ENCODE results near the gene TOMM34. TPM values are rescaled to one million over a fixed set of nuclear protein-coding genes. Genes with fewer than 3 reads are reported as not detected.

Gene TOMM34
- polyA plus RNA-seq, 1 donor from 2014 or later = 10.0 TPM

- H3K79me2 ChIP-seq (replicated peaks; ENCODE audit: insufficient read depth, low read length) = no peaks in the 10 kb centered on the region
- no peak overlapping the region for H2AFZ ChIP-seq (ENCODE audit: low read depth, low read length)
- no peak for TF ChIP-seq TAF1 (IDR thresholded peaks at IDR 0.05; ENCODE audit: low read depth)
- TF ChIP-seq MXI1 (conservative IDR thresholded peaks at IDR 0.05; ENCODE audit: poor library complexity, severe bottlenecking) = no peak
- no peak for TF ChIP-seq POLR2AphosphoS5 (IDR thresholded peaks at IDR 0.05)
- H3K4me3 ChIP-seq (ENCODE audit: low read length) = no peak overlapping the region
- H3K9me2 ChIP-seq (ENCODE audit: insufficient read depth, low read length) = no peaks in the 10 kb centered on the region
- no peak overlapping the region for H3K4me2 ChIP-seq (ENCODE audit: low read length)
- no peaks in the 10 kb centered on the region for H3K9me3 ChIP-seq (ENCODE audit: low read length)
- no peak overlapping the region for H3K27ac ChIP-seq (ENCODE audit: low read length)
- H3K27me3 ChIP-seq (ENCODE audit: insufficient read depth, low read depth, low read length) = no peaks in the 10 kb centered on the region
- no peak overlapping the region for H3K9ac ChIP-seq (ENCODE audit: low read length)
- H3F3A ChIP-seq (ENCODE audit: insufficient read depth, low read length, poor library complexity, severe bottlenecking) = no peaks in the 10 kb centered on the region
- H3K36me3 ChIP-seq (ENCODE audit: insufficient read depth, low read length) = no peaks in the 10 kb centered on the region
- no peaks in the 10 kb centered on the region for H4K20me1 ChIP-seq (ENCODE audit: insufficient read depth)
Measured at GRCh38 chr20:44911264-44911921, 48.8 kb downstream of the TOMM34 start.

GRCh38 chr20:44910690-44911262, 49.4 kb downstream of the TOMM34 start:
- Histone ChIP-seq H3K4me2 (ENCODE audit: low read length) (no peak overlapping the region), H3K4me3 (ENCODE audit: low read length) (peak overlapping the region; percentile 67), H3K27ac (ENCODE audit: low read length) (no peak overlapping the region), H2AFZ (ENCODE audit: low read depth, low read length) (no peak overlapping the region), H3K27me3 (ENCODE audit: insufficient read depth, low read depth, low read length) (no peaks in the 10 kb centered on the region), H3K9me2 (ENCODE audit: insufficient read depth, low read length) (no peaks in the 10 kb centered on the region), H3K79me2 (replicated peaks; ENCODE audit: insufficient read depth, low read length) (no peaks in the 10 kb centered on the region), H3K9ac (ENCODE audit: low read length) (peak overlapping the region; percentile 23), H3F3A (ENCODE audit: insufficient read depth, low read length, poor library complexity, severe bottlenecking) (no peaks in the 10 kb centered on the region), H3K36me3 (ENCODE audit: insufficient read depth, low read length) (no peaks in the 10 kb centered on the region), H4K20me1 (ENCODE audit: insufficient read depth) (no peaks in the 10 kb centered on the region), H3K9me3 (ENCODE audit: low read length) (no peaks in the 10 kb centered on the region)
- TF ChIP-seq POLR2AphosphoS5 (IDR thresholded peaks at IDR 0.05) (no peak), RAD21 (conservative IDR thresholded peaks at IDR 0.05) (no peak)

GRCh38 chr20:44909872-44910689, 50.1 kb downstream of the TOMM34 start, which contains the start of gene PABPC1L:
TSS of gene PABPC1L (plus strand) at chr20:44910060. CDS start at chr20:44910144, 84 bp downstream.
- Histone ChIP-seq H4K20me1 (ENCODE audit: insufficient read depth) (no peaks in the 10 kb centered on the region), H2AFZ (ENCODE audit: low read depth, low read length) (no peak within 1 kb of the TSS), H3K4me2 (ENCODE audit: low read length) (no peak within 1 kb of the TSS), H3K27me3 (ENCODE audit: insufficient read depth, low read depth, low read length) (no peaks in the 10 kb centered on the region), H3K79me2 (replicated peaks; ENCODE audit: insufficient read depth, low read length) (no peaks in the 10 kb centered on the region), H3K9ac (ENCODE audit: low read length) (peak within 1 kb of the TSS; percentile 23), H3K9me2 (ENCODE audit: insufficient read depth, low read length) (no peaks in the 10 kb centered on the region), H3K36me3 (ENCODE audit: insufficient read depth, low read length) (no peaks in the 10 kb centered on the region), H3K27ac (ENCODE audit: low read length) (no peak within 1 kb of the TSS), H3K4me3 (ENCODE audit: low read length) (peak within 1 kb of the TSS; percentile 67), H3F3A (ENCODE audit: insufficient read depth, low read length, poor library complexity, severe bottlenecking) (no peaks in the 10 kb centered on the region), H3K9me3 (ENCODE audit: low read length) (no peaks in the 10 kb centered on the region)
- TF ChIP-seq POLR2AphosphoS5 (IDR thresholded peaks at IDR 0.05) (peak; percentile 24), EP300 (conservative IDR thresholded peaks at IDR 0.05; ENCODE audit: poor library complexity, severe bottlenecking) (no peak), RAD21 (conservative IDR thresholded peaks at IDR 0.05) (no peak), MXI1 (conservative IDR thresholded peaks at IDR 0.05; ENCODE audit: poor library complexity, severe bottlenecking) (peak; percentile 28), SMC3 (conservative IDR thresholded peaks at IDR 0.05; ENCODE audit: poor library complexity) (no peak), TAF1 (IDR thresholded peaks at IDR 0.05; ENCODE audit: low read depth) (no peak), EZH2 (IDR thresholded peaks at IDR 0.05; ENCODE audit: borderline replicate concordance, insufficient read depth, low read length, poor library complexity, severe bottlenecking) (no peak)
- TF ChIP-seq, protein P1, sequence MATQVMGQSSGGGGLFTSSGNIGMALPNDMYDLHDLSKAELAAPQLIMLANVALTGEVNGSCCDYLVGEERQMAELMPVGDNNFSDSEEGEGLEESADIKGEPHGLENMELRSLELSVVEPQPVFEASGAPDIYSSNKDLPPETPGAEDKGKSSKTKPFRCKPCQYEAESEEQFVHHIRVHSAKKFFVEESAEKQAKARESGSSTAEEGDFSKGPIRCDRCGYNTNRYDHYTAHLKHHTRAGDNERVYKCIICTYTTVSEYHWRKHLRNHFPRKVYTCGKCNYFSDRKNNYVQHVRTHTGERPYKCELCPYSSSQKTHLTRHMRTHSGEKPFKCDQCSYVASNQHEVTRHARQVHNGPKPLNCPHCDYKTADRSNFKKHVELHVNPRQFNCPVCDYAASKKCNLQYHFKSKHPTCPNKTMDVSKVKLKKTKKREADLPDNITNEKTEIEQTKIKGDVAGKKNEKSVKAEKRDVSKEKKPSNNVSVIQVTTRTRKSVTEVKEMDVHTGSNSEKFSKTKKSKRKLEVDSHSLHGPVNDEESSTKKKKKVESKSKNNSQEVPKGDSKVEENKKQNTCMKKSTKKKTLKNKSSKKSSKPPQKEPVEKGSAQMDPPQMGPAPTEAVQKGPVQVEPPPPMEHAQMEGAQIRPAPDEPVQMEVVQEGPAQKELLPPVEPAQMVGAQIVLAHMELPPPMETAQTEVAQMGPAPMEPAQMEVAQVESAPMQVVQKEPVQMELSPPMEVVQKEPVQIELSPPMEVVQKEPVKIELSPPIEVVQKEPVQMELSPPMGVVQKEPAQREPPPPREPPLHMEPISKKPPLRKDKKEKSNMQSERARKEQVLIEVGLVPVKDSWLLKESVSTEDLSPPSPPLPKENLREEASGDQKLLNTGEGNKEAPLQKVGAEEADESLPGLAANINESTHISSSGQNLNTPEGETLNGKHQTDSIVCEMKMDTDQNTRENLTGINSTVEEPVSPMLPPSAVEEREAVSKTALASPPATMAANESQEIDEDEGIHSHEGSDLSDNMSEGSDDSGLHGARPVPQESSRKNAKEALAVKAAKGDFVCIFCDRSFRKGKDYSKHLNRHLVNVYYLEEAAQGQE (IDR thresholded peaks at IDR 0.05; ENCODE audit: borderline replicate concordance) = no peak
- TF ChIP-seq, protein P2, sequence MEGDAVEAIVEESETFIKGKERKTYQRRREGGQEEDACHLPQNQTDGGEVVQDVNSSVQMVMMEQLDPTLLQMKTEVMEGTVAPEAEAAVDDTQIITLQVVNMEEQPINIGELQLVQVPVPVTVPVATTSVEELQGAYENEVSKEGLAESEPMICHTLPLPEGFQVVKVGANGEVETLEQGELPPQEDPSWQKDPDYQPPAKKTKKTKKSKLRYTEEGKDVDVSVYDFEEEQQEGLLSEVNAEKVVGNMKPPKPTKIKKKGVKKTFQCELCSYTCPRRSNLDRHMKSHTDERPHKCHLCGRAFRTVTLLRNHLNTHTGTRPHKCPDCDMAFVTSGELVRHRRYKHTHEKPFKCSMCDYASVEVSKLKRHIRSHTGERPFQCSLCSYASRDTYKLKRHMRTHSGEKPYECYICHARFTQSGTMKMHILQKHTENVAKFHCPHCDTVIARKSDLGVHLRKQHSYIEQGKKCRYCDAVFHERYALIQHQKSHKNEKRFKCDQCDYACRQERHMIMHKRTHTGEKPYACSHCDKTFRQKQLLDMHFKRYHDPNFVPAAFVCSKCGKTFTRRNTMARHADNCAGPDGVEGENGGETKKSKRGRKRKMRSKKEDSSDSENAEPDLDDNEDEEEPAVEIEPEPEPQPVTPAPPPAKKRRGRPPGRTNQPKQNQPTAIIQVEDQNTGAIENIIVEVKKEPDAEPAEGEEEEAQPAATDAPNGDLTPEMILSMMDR (IDR thresholded peaks at IDR 0.05; ENCODE audit: poor library complexity, severe bottlenecking) = no peak
